ENCODE data around the gene MYO9A.

The MYO9A gene, protein sequence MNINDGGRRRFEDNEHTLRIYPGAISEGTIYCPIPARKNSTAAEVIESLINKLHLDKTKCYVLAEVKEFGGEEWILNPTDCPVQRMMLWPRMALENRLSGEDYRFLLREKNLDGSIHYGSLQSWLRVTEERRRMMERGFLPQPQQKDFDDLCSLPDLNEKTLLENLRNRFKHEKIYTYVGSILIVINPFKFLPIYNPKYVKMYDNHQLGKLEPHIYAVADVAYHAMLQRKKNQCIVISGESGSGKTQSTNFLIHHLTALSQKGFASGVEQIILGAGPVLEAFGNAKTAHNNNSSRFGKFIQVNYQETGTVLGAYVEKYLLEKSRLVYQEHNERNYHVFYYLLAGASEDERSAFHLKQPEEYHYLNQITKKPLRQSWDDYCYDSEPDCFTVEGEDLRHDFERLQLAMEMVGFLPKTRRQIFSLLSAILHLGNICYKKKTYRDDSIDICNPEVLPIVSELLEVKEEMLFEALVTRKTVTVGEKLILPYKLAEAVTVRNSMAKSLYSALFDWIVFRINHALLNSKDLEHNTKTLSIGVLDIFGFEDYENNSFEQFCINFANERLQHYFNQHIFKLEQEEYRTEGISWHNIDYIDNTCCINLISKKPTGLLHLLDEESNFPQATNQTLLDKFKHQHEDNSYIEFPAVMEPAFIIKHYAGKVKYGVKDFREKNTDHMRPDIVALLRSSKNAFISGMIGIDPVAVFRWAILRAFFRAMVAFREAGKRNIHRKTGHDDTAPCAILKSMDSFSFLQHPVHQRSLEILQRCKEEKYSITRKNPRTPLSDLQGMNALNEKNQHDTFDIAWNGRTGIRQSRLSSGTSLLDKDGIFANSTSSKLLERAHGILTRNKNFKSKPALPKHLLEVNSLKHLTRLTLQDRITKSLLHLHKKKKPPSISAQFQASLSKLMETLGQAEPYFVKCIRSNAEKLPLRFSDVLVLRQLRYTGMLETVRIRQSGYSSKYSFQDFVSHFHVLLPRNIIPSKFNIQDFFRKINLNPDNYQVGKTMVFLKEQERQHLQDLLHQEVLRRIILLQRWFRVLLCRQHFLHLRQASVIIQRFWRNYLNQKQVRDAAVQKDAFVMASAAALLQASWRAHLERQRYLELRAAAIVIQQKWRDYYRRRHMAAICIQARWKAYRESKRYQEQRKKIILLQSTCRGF (N-terminal part only)

DNA sequence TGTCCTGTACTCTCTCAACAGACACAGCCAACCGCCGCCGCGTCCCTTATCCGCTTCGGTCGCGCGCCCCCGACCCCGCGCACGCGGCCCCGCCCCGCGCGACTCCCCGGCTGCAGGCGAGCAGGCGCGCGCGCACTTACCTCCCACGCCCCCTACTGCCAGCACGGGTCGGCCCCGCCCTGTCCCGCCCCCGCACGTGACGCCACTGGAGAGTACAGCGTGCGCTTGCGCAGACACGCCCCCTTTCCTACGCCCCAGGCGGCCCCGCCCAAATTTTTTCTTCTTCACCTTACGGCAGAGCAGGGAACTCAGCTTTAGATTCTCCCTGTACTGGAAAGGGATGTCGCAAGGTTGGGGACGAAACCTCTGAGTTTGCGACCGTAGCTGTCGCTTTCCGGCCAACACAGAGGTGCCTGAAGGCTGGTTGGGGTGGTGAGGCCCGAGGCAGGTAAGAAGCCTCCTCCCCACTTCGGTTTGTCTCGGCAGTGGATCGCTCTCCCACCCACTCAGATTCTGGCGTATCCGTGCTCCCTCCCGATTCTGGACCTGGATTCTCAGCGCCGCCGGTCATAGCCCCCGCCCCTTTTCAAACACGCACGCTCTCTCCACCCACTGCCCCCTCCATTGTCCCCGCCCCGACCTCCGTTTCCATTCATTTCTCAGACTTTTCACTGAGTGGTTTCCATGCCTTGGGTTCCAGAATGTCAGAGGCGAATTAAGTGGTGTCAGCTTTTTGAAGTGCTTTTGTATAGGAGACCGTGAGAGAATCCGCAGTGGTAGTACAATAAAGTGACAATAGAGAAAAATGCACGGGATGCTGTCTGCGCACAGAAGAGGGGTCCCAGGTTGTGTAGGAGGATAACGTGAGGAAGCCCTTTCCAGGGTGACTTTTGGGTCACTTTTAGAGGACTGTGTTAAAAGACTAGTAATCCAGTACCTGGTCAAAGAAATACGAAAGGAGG is at the start of gene MYO9A, which contains the start of gene SENP8:
Gene MYO9A (minus strand): TSS at position 134 of the 962 bp plus-strand sequence. CDS start 71,587 bp downstream, outside the sequence.
Gene SENP8 (plus strand): TSS at position 387 of the 962 bp plus-strand sequence. CDS start 21,221 bp downstream, outside the sequence.
- ATAC-seq: peak; percentile 76
- peak; percentile 99 for DNase-seq

DNA sequence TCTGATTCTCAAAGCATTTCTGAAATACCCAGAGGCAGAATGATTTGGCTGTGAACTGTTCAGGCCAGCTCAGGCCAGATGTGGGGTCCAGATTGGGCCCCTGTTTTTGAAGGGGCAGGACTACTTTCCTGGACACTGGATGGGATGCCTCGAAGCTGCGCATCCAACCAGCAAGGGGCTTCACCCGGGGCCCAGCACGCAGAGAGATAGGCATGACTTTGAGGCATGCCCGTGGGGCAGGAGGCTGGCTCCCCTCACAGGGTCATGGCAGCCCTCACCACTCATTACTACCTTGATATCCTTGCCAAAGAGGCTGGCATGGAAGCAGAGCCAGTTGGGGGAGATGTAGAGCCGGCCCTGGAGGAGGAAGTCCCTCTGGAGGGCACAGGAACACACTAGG is 49.5 kb upstream of the MYO9A start:
- ATAC-seq: no peak
- no peak for DNase-seq

DNA sequence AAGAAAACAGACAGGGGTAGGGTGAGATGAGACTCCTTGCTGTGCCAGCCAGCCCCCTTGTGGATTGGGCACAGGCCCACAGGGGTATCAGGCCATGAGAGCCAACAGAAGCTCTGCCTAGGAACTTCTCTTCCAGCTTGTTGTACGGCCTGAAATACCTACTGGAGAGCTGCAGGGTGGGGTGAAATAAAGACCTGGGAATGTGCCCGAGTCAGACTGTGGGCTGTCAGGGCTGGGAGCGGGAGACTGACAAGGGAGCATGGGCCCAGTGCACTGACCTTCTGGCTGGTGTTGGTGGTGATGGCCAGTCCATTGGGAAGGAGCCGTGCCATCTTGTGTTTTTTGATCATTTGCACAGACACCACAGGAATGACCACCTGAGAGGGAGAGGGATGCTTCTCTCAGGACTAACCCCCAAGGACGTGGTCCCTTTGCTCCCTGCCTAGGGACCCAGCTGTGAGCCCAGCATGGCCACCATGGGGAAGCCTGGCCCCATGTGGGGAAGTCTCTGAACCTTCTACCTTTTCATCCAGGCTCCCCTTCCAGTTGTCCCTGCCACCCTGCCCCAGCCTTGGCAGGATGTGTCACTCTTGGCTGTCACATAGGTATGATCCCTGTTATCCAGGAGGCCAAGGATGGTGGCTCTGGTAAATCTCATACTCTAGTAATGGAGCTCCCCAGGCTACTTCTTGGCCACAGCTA is 48.9 kb upstream of the MYO9A start:
- DNase-seq: no peak
- no peak for ATAC-seq

DNA sequence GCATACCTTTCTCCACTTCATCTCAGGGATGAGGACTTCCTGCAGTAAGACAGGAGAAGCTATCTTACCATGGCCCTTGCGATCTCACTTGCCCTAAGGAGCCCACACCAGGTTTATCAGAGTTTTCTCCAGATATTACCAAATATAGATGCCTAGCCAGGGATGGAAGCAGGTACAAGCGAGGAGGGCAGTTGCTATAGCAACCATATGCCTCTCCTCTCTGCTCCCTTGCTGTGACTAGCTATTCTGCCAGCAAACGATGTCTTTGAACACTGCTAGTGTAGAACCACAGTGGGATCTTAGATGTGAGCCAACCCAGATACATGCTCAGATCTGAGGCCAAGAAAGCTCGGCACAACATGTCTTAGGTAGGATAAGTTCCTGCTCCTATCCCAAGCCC is 45.8 kb upstream of the MYO9A start:
- no peak for ATAC-seq
- no peak for DNase-seq

DNA sequence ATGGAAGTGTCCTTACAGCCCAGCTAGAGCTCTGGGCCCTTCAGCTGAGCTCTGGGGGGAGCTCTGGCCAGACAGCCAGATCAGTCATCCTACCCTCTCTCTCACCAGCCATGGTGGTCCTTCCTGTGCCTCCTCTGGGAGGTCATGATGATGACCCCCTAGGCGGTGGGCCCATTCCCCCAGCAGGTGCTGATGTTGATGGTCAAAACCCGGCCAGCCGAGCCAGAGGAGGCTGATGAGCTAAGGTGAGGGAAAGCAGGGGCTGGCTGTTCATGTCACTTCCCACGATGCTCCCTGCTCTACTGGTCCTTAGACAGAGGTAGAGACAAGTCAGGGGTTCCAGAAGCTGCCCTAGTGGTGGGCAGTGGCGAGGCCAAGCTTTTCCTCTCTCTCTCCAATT is 44.6 kb upstream of the MYO9A start:
- DNase-seq (no peak), ATAC-seq (no peak)

DNA sequence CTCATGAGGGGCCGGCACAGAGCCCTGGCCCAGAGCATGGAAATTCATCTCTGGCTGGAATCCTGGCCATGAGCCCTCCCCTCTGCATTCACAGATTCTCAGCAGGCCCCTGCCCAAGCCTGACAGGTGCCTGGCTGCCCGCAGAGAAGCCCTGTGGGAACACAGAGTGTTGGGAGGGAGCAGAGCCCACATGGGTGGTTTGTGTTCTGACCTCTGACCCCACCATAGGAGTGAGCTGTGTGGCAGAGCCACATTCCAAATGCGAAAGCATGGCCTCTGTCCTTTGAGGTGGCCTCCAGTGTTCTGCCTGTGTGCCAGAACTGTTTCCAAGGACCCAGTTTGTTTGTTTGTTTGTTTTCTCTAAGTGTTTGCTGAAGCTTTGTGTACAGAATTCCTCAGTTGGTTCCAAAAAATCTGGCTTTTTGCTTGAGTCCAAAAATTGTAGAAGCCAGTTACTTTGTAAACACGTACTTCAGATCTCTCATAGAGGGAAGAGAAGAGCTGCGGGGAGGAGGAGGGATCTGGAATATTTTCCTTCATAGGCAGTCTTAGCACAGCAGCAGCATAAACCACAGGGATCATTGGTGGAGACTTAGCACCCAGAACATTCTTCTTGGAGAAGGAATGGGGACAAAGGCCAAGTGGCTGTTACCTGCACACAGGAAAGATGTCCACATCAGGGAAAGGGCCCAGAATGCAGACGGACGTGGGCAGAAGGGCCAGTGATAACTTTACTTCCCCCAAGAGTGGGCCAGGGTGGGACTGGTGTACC is 43.6 kb upstream of the MYO9A start:
- ATAC-seq (no peak), DNase-seq (no peak)

DNA sequence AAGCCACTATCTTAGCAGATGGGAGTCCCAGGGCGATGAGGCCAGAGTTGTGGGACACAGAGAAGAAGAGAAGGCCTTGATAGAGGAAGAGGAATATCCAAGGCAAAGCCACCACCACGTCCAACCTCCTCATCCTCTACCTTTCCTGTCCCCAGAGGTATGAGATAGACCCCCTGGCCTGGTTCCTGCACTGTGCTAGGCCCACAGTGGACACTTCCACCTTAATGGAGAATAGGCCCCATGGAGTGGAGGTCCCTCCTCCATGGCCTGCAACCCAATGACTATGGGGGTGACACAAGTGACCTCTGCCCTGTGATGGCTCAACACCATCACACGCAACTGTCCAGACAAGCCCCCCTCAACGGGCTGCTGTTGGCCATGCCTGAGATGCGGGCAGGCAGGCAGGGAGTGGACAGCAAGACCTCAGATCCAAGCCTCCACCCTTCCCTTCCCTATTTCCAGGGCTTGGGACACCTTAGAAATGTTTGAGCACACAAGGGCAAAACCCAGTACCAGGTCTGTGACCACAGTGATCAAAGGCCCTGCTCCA is 42.8 kb upstream of the MYO9A start:
- ATAC-seq: no peak
- DNase-seq: no peak

DNA sequence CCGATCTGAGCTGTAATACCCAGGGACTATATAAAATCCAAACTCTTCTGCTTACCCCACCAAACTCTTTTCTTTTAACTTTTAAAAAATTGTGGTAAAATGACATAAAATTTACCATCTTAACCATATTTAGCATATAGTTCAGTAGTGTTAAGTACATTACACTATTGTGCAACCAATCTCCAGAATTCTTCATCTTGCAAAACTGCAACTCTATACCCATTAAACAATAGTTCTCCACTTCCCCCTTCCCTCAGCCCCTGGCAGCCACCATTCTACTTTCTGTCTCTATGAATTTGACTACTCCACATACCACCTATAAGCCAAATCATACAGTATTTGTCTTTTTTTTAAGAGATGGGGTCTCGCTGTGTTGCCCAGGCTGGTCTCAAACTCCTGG is 39.0 kb upstream of the MYO9A start:
- no peak for DNase-seq
- no peak for ATAC-seq

DNA sequence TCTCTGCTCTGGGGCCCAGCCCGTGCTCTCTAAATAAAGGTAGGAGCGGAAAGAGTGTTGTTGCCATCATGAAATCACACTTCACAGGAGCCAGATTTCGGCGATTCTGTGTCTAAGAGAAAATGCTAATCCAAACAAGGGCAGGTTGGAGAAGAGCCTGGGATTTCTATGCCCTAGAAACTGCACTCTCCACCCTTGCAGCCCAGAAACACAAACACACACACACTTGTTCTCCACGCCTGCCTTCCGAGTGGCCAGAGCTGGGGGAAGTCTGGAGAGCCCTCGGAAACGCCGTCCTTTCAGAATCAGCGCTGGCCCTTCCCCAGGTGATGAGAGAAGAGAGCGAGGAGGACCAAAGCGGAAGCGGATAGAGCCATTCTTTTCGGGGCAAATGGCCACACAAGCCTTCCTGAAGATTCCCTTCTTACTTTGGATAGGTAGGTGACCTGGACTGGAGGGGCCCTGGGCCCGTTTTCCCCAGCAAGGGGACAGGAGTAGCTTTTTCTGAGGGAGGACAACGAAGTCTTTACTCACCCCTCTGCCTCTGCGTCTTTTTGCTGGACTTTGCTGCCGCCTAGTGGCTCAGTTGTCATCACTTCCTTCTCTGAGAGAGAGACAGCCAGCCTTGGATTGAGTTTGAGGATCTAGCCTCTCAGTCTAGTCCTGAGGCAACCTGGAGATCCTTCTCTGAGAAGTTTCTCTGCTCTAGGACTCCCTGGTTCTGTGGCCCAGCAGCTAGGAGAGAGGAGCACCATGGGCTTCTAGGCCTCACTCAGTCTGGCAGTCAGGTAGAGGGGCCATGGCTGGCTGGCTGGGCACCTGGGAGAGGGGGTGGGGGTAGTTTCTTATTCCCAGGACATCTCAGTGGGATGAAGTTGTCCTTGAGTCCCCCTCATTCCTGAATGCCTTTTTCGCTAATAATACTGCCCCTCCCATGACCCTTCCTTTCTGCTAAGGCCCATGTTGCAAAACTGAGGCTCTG is 38.0 kb upstream of the MYO9A start:
- DNase-seq (peak; percentile 85), ATAC-seq (peak; percentile 83)

DNA sequence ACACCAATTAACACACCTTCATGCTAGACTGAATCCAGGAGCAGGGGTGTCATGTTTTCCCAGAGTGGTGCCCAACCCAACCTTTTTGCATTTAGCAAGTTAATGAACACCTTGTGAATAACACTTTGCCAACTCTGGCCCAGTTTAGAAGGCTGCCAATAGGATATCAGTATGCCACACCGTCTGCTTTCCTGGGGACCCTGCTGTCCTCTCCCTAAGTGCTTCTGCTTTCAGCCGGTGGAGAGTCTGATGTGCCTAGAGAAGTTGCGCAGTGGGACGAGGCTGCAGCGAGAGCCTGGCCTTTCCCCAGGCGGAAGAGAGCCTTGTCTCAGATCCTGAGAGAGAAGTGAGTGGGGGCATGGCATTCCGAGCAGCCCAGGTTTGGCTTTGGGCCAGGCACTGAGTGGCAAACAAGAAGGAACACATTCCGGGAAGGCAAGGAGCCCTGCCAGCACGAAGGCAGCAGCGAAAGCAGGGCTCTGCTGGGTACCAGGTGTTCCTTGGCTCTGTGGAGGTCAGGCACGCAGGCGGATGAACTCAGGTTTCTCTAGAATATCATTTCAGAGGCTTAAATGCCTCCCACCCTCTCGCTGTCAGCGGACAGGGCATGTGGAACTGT is 37.2 kb upstream of the MYO9A start:
- no peak for ATAC-seq
- DNase-seq: no peak

DNA sequence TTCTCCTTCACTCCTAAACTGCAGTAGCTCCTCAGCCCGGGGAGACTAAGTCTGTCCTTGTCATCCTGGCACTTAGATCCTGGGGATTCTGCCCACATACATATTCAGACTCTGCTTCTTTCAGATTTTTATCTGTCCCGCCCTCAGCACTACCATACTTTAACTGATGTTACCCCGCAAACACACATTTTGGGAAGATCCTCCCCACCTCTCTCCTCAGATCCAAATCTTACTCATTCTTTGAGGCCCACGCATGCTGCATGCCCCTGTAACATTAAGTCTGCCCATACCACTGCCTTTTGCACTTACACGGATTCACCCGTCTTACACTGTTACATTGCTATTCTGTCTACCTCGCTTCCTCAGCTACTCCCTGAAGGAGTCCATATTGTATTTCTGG is 36.4 kb upstream of the MYO9A start:
- no peak for ATAC-seq
- no peak for DNase-seq

DNA sequence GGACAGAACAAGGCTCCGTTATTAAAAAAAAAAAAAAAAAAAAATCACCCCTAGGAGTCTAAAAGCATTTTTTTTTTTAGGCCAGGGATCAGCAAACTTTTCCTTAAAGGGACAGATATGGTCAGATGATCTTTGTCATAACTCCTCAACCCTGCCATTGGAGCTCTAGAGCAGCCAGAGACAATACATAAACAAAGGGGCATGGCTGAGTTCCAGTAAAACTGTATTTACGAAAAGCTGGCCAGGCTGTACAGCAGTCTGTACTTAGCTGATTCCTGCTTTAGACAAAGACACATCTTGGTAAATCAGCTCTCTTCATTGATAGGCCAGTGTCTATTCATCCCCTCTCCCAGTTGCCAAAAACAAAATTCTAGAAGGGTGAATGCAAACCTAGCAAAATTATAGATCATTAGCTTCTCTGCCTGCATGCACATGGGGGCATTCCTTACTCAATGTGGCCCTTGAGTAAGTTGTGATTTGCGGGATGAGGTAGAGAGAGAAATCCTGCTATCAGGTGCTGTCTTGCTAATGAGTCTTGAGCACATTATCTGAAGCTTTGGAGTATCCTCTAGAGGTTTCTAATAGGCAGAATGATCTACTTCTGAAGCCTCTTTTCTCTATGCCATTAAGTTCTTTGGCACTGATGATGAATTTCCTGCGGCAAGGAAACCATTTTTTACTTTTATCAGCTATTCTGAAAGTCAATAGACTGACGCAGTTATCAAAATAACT is 35.5 kb upstream of the MYO9A start:
- DNase-seq (no peak), ATAC-seq (no peak)

DNA sequence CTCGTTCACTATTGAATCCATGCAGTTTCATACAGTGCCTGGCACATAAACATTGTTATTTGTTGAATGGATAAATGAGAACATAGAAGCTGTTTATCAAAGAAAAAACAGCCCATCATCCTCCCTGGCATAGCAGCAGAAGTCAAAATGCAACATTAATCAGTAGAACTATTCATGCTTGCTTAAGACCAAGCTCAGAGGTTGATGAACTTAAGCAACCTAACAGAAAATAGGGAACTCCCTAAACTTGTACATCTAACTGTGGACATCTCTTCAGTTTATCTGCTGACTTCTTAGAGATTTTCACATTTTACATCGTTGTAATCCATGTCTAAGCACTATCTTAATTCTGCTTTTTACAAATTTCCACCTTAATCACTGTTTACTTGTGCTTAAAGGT is 29.5 kb upstream of the MYO9A start:
- ATAC-seq: no peak

DNA sequence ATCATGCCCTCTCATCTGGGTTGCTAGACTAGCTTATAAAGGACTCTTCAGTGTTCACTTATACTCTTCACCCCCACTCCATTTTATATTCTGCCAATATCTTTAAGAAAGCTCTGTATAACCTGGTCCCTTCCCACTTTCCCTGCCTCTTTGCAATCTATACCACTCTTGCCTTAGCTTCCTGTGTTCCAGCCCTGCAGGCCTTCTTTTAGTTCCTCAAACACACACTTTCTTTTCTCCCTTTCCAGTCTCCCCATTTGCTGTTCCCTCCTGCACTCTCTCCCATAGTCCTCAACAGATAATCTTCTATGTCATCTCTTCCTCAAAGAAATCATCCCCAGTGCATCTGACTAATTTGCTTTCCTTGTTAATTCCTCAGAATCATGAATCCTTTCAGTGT is 29.0 kb upstream of the MYO9A start:
- DNase-seq: no peak
- ATAC-seq: no peak

More for the DNA sequence above, 29.5 kb upstream of the MYO9A start:
- no peak for DNase-seq

DNA sequence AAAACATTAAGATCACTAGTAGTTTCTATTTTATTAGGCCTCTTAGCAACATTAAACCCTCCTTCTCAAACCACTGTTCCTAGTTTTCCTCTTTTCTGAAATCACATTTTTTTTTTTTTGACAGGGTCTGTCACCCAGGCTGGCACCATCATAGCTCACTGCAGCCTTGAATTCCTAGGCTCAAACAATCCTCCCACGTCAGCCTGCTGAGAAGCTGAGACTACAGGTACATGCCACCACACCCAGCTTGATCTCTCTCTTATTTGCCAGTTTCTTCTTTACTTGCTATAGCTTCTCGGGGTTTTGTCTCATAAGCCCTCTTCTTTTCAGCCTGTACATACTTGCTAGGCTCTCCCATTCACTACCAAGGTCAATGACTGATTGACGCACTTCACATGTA is 28.3 kb upstream of the MYO9A start:
- no peak for DNase-seq
- no peak for ATAC-seq

DNA sequence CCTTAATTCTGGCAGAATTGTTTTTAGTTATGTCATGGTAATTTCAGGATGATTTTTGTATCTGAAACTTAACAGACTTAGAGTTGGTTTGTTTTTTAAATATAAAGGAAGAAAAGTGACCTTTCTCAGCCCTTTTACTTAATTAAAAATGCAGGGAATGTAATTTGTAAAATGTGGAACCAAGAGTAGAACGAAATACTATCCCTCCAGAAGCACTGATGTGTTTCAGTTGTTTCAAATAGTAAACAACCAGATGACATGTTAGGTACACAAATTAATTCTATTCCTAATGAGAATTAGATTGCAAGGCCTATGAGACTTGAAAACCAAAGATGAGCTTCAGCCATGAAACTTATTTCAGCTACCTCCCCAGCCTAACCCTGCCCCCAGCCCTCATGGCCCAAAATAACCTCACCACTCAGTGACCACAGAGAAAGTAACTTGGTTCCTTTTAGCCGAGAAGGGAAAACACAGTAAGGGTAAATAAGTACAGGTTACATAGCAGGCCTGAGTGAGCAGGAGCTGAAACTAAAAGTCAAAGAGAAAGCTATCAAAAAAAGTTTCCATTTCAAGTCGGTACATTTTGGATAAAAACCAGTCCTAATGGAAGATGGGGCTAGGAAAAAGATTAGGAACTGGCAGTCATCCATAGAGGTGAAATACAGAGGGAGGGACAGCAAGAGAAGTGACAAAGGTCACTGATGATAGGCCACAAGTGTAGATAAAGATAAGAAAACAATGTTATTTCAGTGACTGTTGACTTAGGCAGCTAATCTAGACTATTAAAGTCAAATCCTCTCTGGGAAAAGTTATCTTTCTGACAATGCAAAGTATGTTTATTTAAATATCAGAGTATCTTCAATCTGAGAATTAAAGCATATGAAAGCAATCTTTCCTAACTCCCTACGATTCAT is 23.5 kb upstream of the MYO9A start:
- ATAC-seq (peak; percentile 46), DNase-seq (no peak)
